Measurements from ENCODE around the gene SAFB. TPM values are rescaled to one million over a fixed set of nuclear protein-coding genes. Genes with fewer than 3 reads are reported as not detected.
"Not testable (repeated sequence)": the region's sequence is repeated elsewhere in the genome, so short reads cannot be mapped to it uniquely, and the experiment has no call there.

SAFB gene
- total RNA-seq, 1 experiment from 2014 or later, result 106 TPM

GRCh38 chr19:5687360-5688198 lies 64.7 kb downstream of the SAFB start:
- Histone ChIP-seq H3K36me3 (peaks cover 22% of the 10 kb centered on the region), H3K27ac (no peak overlapping the region), H3K4me3 (peak overlapping the region; percentile 71), H3K9me3 (replicated peaks) (no peaks in the 10 kb centered on the region), H3K27me3 (no peaks in the 10 kb centered on the region), H3K4me1 (no peaks in the 10 kb centered on the region; the same call in 1 of the 2 replicates)
- no peak for DNase-seq

GRCh38 chr19:5688262-5688881 lies 65.5 kb downstream of the SAFB start:
- not testable (repeated sequence) for H3K4me1 ChIP-seq

GRCh38 chr19:5690125-5690954 lies 67.5 kb downstream of the SAFB start, which contains the start of gene RPL36:
TSS of gene RPL36 (plus strand) at chr19:5690295. CDS start at chr19:5690508, 213 bp downstream.
- H3K27ac ChIP-seq, result peak within 1 kb of the TSS; percentile 87
- H3K4me3 ChIP-seq, result peak within 1 kb of the TSS; percentile 95
- no peaks in the 10 kb centered on the region for H3K9me3 ChIP-seq (replicated peaks)
- H3K36me3 ChIP-seq, result peaks cover 49% of the 10 kb centered on the region
- DNase-seq, result peak; percentile 96 to 97
- no peaks in the 10 kb centered on the region for H3K27me3 ChIP-seq
- H3K4me1 ChIP-seq, result peaks cover 15% of the 10 kb centered on the region

More at GRCh38 chr19:5688262-5688881, 65.5 kb downstream of the SAFB start:
- H3K4me3 ChIP-seq; H3K27ac ChIP-seq; DNase-seq; H3K27me3 ChIP-seq; H3K9me3 ChIP-seq (replicated peaks): not testable (repeated sequence)
- peaks cover 30% of the 10 kb centered on the region for H3K36me3 ChIP-seq

- Histone ChIP-seq H3K36me3 (peaks cover 53% of the 10 kb centered on the region), H3K4me3 (peak overlapping the region; percentile 95)
- no peak for DNase-seq
Observed at GRCh38 chr19:5690955-5691821, 68.3 kb downstream of the SAFB start.

DNA sequence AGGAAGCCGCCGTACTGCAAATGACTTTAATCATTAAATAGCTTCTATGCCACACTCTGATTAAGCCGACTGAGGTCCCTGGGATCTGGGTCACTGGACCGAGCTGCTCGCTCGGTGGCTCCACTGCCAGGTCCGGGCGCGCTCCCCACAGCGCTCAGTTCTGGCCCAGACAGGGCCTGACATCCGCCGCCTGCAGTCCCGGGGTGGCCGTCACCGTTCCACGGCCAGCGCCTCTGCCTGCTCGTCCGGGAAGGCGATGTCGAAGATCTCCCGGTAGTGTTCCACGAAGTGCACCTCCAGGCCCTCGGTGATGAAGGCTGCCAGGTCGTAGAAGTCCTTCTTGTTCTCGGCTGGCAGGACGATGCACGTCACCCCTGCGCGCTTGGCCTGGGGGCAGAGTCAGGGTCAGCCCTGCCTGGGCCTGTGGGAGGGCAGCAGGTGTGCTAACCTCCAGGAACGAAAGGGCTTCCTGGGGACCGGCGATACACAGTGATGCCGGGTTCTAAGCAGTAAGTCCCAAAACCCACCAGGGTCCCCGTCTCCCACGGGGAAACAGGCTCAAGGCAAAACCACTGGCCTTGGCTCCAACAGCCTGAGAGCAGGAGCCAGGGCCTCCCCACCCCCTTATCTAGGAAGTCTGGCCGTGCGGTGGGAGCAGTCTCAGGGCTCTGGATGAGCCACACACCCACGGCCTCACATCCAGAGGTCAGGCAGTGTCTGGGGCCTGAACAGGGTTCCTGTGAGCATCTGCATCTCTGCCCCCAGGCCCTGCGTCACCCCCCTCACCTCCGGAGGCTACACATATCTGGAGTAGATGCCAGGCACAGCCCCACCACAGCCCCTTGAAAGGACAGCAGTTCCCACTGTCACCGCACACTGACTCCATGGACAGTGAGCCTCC lies 69.2 kb downstream of the SAFB start:
- Histone ChIP-seq H3K27ac (no peak overlapping the region), H3K27me3 (no peaks in the 10 kb centered on the region), H3K4me3 (peak overlapping the region; percentile 95), H3K36me3 (peaks cover 59% of the 10 kb centered on the region), H3K4me1 (peaks cover 18% of the 10 kb centered on the region), H3K9me3 (replicated peaks) (no peaks in the 10 kb centered on the region)
- DNase-seq, result no peak

More at GRCh38 chr19:5690955-5691821, 68.3 kb downstream of the SAFB start:
- H3K27ac ChIP-seq, result peak overlapping the region; percentile 87; the same call in 1 of the 2 replicates
- peaks cover 18% of the 10 kb centered on the region for H3K4me1 ChIP-seq
- H3K27me3 ChIP-seq, result no peaks in the 10 kb centered on the region
- H3K9me3 ChIP-seq (replicated peaks), result no peaks in the 10 kb centered on the region

- Histone ChIP-seq H3K27me3 (no peaks in the 10 kb centered on the region), H3K27ac (no peak overlapping the region), H3K9me3 (replicated peaks) (no peaks in the 10 kb centered on the region), H3K4me1 (peaks cover 18% of the 10 kb centered on the region), H3K4me3 (no peak overlapping the region), H3K36me3 (peaks cover 61% of the 10 kb centered on the region)
- no peak for DNase-seq
Observed at GRCh38 chr19:5692723-5693194, 69.9 kb downstream of the SAFB start.

DNA sequence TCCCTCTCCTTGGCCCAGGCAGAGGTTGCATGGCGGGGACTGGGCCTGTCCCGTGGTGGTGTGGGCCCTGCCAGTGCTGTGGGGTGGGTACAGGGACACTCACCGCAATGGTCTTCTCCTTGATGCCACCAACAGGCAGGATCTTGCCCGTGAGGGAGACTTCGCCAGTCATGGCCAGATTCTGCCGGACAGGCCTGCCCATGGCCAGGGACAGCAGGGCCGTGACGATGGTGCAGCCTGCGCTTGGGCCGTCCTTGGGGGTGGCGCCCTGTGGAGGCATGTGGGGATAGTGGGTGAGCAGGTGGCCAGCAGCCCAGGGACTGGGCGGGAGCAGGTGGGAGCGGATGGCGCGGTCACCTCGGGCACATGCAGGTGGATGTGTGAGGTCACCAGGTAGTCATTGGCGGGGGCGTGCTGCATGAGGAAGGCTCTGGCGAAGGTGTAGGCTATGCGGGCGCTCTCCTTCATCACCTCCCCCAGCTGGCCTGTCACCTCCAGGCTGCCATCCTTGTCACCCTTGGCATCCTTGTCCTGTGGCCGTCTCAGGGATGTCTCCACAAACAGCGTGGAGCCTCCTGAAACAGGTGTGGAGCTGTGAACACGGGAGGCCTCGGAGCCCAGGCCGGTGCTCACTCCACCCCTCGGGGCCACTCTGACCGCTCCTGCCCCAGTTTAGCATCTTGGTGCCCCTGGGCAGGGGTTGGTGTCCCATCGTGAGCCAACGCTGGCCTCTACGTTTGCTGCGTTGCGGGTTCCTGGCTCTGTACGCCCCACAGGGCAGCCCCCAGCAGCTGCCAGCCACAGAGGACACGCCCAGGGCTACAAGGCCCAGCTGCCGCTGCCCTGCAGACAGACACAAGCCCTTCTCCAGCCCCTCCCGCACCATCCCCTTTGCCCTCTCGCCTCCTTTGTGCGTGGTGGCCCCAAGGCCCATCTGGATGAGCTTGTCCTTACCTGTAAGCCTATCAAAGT lies 70.6 kb downstream of the SAFB start:
- Histone ChIP-seq H3K4me1 (peaks cover 18% of the 10 kb centered on the region), H3K36me3 (peaks cover 64% of the 10 kb centered on the region)

GRCh38 chr19:5694167-5694955 lies 71.5 kb downstream of the SAFB start:
- no peaks in the 10 kb centered on the region for H3K27me3 ChIP-seq
- H3K4me3 ChIP-seq, result no peak overlapping the region
- DNase-seq, result no peak
- peaks cover 18% of the 10 kb centered on the region for H3K4me1 ChIP-seq
- H3K27ac ChIP-seq, result no peak overlapping the region
- peaks cover 70% of the 10 kb centered on the region for H3K36me3 ChIP-seq
- no peaks in the 10 kb centered on the region for H3K9me3 ChIP-seq (replicated peaks)

More for the DNA sequence above, 70.6 kb downstream of the SAFB start:
- Histone ChIP-seq H3K27ac (no peak overlapping the region), H3K27me3 (no peaks in the 10 kb centered on the region), H3K4me3 (no peak overlapping the region), H3K9me3 (replicated peaks) (no peaks in the 10 kb centered on the region)
- peak; percentile 67 to 71 for DNase-seq

- no peak for DNase-seq
- Histone ChIP-seq H3K27me3 (no peaks in the 10 kb centered on the region), H3K9me3 (replicated peaks) (no peaks in the 10 kb centered on the region), H3K36me3 (peaks cover 77% of the 10 kb centered on the region), H3K4me3 (no peak overlapping the region), H3K27ac (no peak overlapping the region), H3K4me1 (peaks cover 18% of the 10 kb centered on the region)
Observed at GRCh38 chr19:5694956-5695648, 72.2 kb downstream of the SAFB start.

DNA sequence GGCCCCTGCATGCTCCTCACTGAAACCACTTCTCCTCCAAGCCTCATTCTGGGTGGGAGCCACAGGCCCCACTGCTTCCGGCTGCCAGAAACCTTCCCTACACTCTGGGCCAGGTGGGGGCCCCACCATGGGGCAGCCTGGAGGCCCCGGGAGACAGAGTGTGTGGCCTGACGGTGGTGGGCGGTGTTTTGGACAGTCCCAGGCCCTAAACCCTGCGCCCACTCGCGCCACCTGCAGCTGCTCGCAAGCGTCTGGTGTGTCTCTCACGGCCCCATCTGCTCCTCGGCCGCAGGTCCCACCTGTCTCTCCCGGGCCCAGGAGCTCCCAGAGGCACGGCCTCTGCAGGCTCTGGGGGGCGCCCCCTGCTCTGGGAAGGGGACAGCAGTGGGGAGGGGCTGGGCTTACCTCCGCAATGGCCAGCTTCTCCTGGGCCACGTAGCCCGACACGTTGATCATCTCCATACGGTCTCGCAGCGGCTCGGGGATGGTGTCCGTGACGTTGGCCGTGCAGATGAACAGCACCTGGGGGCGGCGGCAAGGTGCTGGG lies 72.8 kb downstream of the SAFB start:
- Histone ChIP-seq H3K27me3 (no peaks in the 10 kb centered on the region), H3K4me3 (no peak overlapping the region), H3K9me3 (replicated peaks) (no peaks in the 10 kb centered on the region), H3K36me3 (peaks cover 79% of the 10 kb centered on the region), H3K27ac (no peak overlapping the region), H3K4me1 (peaks cover 18% of the 10 kb centered on the region)
- DNase-seq, result peak; percentile 74 to 77

Data from SJCRH30 (cell line).